HepG2 (cell line): ENCODE measurements around the gene CLDN9. TPM values are rescaled to one million over a fixed set of nuclear protein-coding genes. Genes with fewer than 3 reads are reported as not detected.

Source experiments
- ARHGAP35 ChIP-seq: sonication (generic); formaldehyde crosslinking; IDR thresholded peaks from 2 replicates; pipeline ENCODE4 v1.9.0; 2022; ENCODE audit warnings: mild to moderate bottlenecking, inconsistent platforms, moderate library complexity, missing genetic modification reagents, borderline replicate concordance
- ARNT2 ChIP-seq: sonication (generic); formaldehyde crosslinking; IDR thresholded peaks from 2 replicates; pipeline ENCODE4 v1.8.0; 2022; ENCODE audit warnings: mild to moderate bottlenecking, low read depth, missing genetic modification reagents, moderate library complexity
- GABPB1 ChIP-seq: IDR thresholded peaks from 2 replicates; pipeline ENCODE4 v1.6.1; 2016; ENCODE audit warnings: mild to moderate bottlenecking, missing genetic modification reagents, moderate library complexity, missing compliant biosample characterization
- HOXA7 ChIP-seq: sonication (generic); formaldehyde crosslinking; IDR thresholded peaks from 2 replicates; pipeline ENCODE4 v1.8.1; 2022; ENCODE audit warnings: mild to moderate bottlenecking, missing genetic modification reagents, moderate library complexity
- KLF11 ChIP-seq: IDR thresholded peaks from 2 replicates; pipeline ENCODE4 v1.6.1; 2016; ENCODE audit warnings: missing compliant biosample characterization
- KMT2A ChIP-seq: sonication (generic); formaldehyde crosslinking; IDR thresholded peaks from 2 replicates; pipeline ENCODE4 v1.4.0; 2020; ENCODE audit warnings: missing genetic modification reagents
- MED8 ChIP-seq: sonication (generic); formaldehyde crosslinking; IDR thresholded peaks from 2 replicates; pipeline ENCODE4 v1.8.1; 2023; ENCODE audit warnings: mild to moderate bottlenecking, missing genetic modification reagents; ENCODE audit not compliant: insufficient replicate concordance
- NR1H2 ChIP-seq: sonication (generic); formaldehyde crosslinking; IDR thresholded peaks from 2 replicates; pipeline ENCODE4 v1.8.1; 2022; ENCODE audit warnings: low read depth, missing genetic modification reagents, borderline replicate concordance
- PHF5A ChIP-seq: IDR thresholded peaks from one replicate; pipeline ENCODE4 v1.6.1; 2018; ENCODE audit warnings: low read depth, missing genetic modification reagents; ENCODE audit not compliant: unreplicated experiment
- RFX3 ChIP-seq: IDR thresholded peaks from 2 replicates; pipeline ENCODE4 v1.6.1; 2016; ENCODE audit warnings: missing biosample characterization, missing genetic modification reagents
- SAP130 ChIP-seq: IDR thresholded peaks from 2 replicates; pipeline ENCODE4 v1.6.1; 2016; ENCODE audit warnings: low read depth
- SP140L ChIP-seq: sonication (generic); formaldehyde crosslinking; IDR thresholded peaks from 2 replicates; pipeline ENCODE4 v1.4.0; 2020; ENCODE audit warnings: missing genetic modification reagents, borderline replicate concordance
- SYNCRIP ChIP-seq: fragments of 200-400 bp; formaldehyde crosslinking; IDR thresholded peaks from 2 replicates; pipeline ENCODE4 v1.6.1; 2018; ENCODE audit warnings: mild to moderate bottlenecking, low read depth, low read length; ENCODE audit not compliant: insufficient read depth
- ZFY ChIP-seq: sonication (generic); formaldehyde crosslinking; IDR thresholded peaks from 2 replicates; pipeline ENCODE4 v1.4.0; 2020; ENCODE audit warnings: missing genetic modification reagents
- ZNF143 ChIP-seq: sonication (generic); formaldehyde crosslinking; IDR thresholded peaks from 2 replicates; pipeline ENCODE4 v1.4.0; 2020; ENCODE audit warnings: missing genetic modification reagents
- ZNF180 ChIP-seq: sonication (generic); formaldehyde crosslinking; IDR thresholded peaks from 2 replicates; pipeline ENCODE4 v1.4.0; 2020; ENCODE audit warnings: low read depth, missing genetic modification reagents, borderline replicate concordance
- ZNF326 ChIP-seq: sonication (generic); formaldehyde crosslinking; IDR thresholded peaks from 2 replicates; pipeline ENCODE4 v1.4.0; 2020; ENCODE audit warnings: missing genetic modification reagents, borderline replicate concordance
- ZNF33A ChIP-seq: sonication (generic); formaldehyde crosslinking; IDR thresholded peaks from 2 replicates; pipeline ENCODE4 v1.5.1; 2020; ENCODE audit warnings: missing genetic modification reagents, mild to moderate bottlenecking, moderate library complexity, borderline replicate concordance
- ZNF558 ChIP-seq: sonication (generic); formaldehyde crosslinking; IDR thresholded peaks from 2 replicates; pipeline ENCODE4 v1.9.0; 2022; ENCODE audit warnings: mild to moderate bottlenecking, missing genetic modification reagents, borderline replicate concordance
- ZNF614 ChIP-seq: IDR thresholded peaks from 2 replicates; pipeline ENCODE4 v1.6.1; 2018; ENCODE audit warnings: missing biosample characterization, missing genetic modification reagents, inconsistent platforms, borderline replicate concordance
- ZNF616 ChIP-seq: sonication (generic); formaldehyde crosslinking; IDR thresholded peaks from 2 replicates; pipeline ENCODE4 v1.5.0; 2020; ENCODE audit warnings: low read depth, mild to moderate bottlenecking, missing genetic modification reagents
- ZNF672 ChIP-seq: sonication (generic); formaldehyde crosslinking; IDR thresholded peaks from 2 replicates; pipeline ENCODE4 v1.8.1; 2022; ENCODE audit warnings: missing genetic modification reagents
- ZNF792 ChIP-seq: IDR thresholded peaks from 2 replicates; pipeline ENCODE4 v1.6.1; 2016
- ZSCAN21 ChIP-seq: sonication (generic); formaldehyde crosslinking; IDR thresholded peaks from 2 replicates; pipeline ENCODE4 v1.8.0; 2022; ENCODE audit warnings: mild to moderate bottlenecking, missing genetic modification reagents, moderate library complexity, borderline replicate concordance
- polyA plus RNA-seq, 8 experiments: library from polyadenylated mRNA; depleted of rRNA in 3 of 8; stranded (reverse) in 7 of 8; unstranded in 1 of 8; fragments of >200 nt; fragmentation: Illumina TruSeq in 4 of 8; extraction: Trizol in 4 of 8; gene quantifications; 2 replicates each; pipeline versions ENCODE4 v1.2.1 to v1.2.3, GENCODE V29; 2011 to 2016; ENCODE audit warnings: low read depth in 4 of 8, missing spikeins in 1 of 8, mixed read lengths in 1 of 8; ENCODE audit not compliant: insufficient read depth in 1 of 8
- total RNA-seq, 5 experiments: library from RNA; depleted of rRNA; stranded (reverse); fragments of >200 nt; fragmentation: Illumina TruSeq; extraction: Trizol; gene quantifications; 2 replicates each; pipeline ENCODE4 v1.2.3, GENCODE V29; 2016; ENCODE audit warnings: low read depth in 1 of 5
- TF ChIP-seq, protein P1 (sequence below): sonication (generic); formaldehyde crosslinking; IDR thresholded peaks from 2 replicates; pipeline ENCODE4 v1.8.0; 2022; ENCODE audit warnings: mild to moderate bottlenecking, missing genetic modification reagents, moderate library complexity
- TF ChIP-seq, protein P2 (sequence below): sonication (generic); formaldehyde crosslinking; IDR thresholded peaks from 2 replicates; pipeline ENCODE4 v1.8.0; 2022; ENCODE audit warnings: missing genetic modification reagents, mild to moderate bottlenecking, inconsistent platforms, borderline replicate concordance
- TF ChIP-seq, protein P3 (sequence below): IDR thresholded peaks from 2 replicates; pipeline ENCODE4 v1.6.1; 2016; ENCODE audit warnings: mild to moderate bottlenecking

The CLDN9 gene
- total and polyA plus RNA-seq, 2 of the 13 experiments (the other 11 are each of a cell fraction or from before 2014, with no cell fraction given), result 0.15 to 0.26 TPM

DNA sequence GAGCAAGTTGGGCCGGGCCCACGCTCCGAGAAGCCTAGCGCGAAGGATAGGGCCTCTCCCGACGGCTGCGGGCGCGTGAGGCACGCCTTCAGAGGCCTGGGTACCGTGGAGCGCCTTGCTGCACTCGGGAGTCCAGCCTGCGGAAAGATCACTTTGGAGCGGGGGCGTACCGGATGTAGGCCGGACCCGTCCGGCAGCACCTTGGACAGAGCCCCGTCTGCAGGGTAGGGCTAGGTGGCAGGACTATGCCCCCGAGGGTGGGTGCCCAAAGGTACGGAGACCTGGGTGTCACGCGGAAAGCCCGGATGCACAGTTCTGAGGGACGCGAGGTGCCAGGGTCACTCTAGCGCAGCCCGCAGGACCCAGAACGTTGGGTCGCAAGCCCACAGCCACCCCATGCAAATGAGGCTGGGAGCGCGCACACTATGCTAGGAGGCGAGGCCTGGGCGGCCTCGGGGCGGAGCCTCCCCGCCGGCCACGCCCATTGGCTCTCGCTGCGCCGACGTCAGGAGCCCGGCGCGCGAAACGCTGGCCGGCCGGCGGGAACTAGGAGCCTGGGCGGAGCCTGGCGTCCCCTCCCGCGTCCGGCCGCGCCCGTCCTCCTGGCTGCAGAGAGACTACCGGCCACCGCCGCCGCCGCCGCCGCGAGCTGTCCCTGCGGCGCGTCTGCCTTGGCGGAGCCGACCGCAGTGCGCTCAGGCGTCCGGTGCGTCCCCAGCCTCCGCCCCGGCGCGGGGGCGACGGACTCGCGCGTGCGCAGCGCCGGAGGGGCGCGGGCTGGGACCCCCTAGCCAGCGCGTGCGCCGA is 43.8 kb upstream of the CLDN9 start, which contains the start of gene PAQR4 (continued):
- peak; percentile 47; the same call in 1 of the 2 replicates for TF ChIP-seq ZNF143
- no peak for TF ChIP-seq PHF5A (CRISPR knock-in tag)
- TF ChIP-seq SAP130, result peak; percentile 99
- peak; percentile 94; the same call in 1 of the 2 replicates for TF ChIP-seq ZNF558 (CRISPR knock-in tag)
- no peak for TF ChIP-seq ZNF672 (CRISPR knock-in tag)
- TF ChIP-seq ZNF614 (CRISPR knock-in tag), result peak; percentile 91; the same call in 1 of the 2 replicates
- TF ChIP-seq ZFY (CRISPR knock-in tag), result peak; percentile 90
- TF ChIP-seq KLF11 (CRISPR knock-in tag), result peak; percentile 96
- peak; percentile 98 for TF ChIP-seq ZSCAN21 (CRISPR knock-in tag)
- TF ChIP-seq, protein P1, sequence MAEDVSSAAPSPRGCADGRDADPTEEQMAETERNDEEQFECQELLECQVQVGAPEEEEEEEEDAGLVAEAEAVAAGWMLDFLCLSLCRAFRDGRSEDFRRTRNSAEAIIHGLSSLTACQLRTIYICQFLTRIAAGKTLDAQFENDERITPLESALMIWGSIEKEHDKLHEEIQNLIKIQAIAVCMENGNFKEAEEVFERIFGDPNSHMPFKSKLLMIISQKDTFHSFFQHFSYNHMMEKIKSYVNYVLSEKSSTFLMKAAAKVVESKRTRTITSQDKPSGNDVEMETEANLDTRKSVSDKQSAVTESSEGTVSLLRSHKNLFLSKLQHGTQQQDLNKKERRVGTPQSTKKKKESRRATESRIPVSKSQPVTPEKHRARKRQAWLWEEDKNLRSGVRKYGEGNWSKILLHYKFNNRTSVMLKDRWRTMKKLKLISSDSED, result peak; percentile 81
- peak; percentile 94 for TF ChIP-seq GABPB1 (CRISPR knock-in tag)
- TF ChIP-seq ZNF33A (CRISPR knock-in tag), result no peak
- peak; percentile 79; the same call in 1 of the 2 replicates for TF ChIP-seq SP140L (CRISPR knock-in tag)
- peak; percentile 49; the same call in 1 of the 2 replicates for TF ChIP-seq RFX3 (CRISPR knock-in tag)
- TF ChIP-seq, protein P2, sequence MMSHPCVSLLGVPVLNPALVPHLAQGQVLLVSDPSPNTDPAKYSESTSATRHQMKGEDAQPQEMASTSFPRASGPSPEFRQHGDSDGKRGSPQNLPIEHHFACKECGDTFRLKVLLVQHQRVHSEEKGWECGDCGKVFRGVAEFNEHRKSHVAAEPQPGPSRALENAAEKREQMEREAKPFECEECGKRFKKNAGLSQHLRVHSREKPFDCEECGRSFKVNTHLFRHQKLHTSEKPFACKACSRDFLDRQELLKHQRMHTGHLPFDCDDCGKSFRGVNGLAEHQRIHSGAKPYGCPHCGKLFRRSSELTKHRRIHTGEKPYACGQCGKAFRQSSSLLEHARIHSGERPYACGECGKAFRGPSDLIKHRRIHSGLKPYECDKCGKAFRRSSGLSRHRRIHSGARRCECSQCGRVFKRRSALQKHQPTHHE, result peak; percentile 99
- TF ChIP-seq SYNCRIP, result no peak
- peak; percentile 79; the same call in 1 of the 2 replicates for TF ChIP-seq KMT2A
- TF ChIP-seq NR1H2 (CRISPR knock-in tag), result no peak
- TF ChIP-seq, protein P3, sequence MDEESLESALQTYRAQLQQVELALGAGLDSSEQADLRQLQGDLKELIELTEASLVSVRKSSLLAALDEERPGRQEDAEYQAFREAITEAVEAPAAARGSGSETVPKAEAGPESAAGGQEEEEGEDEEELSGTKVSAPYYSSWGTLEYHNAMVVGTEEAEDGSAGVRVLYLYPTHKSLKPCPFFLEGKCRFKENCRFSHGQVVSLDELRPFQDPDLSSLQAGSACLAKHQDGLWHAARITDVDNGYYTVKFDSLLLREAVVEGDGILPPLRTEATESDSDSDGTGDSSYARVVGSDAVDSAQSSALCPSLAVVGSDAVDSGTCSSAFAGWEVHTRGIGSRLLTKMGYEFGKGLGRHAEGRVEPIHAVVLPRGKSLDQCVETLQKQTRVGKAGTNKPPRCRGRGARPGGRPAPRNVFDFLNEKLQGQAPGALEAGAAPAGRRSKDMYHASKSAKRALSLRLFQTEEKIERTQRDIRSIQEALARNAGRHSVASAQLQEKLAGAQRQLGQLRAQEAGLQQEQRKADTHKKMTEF (CRISPR knock-in tag), result peak; percentile 89
- TF ChIP-seq ARHGAP35 (CRISPR knock-in tag), result 0 out of 2 replicates have a peak, but pooled peaks have one; percentile 82
- peak; percentile 73 for TF ChIP-seq MED8 (CRISPR knock-in tag)
- peak; percentile 59; the same call in 1 of the 2 replicates for TF ChIP-seq ZNF616 (CRISPR knock-in tag)
- peak; percentile 90; the same call in 1 of the 2 replicates for TF ChIP-seq HOXA7 (CRISPR knock-in tag)
- peak; percentile 98 for TF ChIP-seq ARNT2 (CRISPR knock-in tag)
- no peak; the same call in 1 of the 2 replicates for TF ChIP-seq ZNF180 (CRISPR knock-in tag)
- TF ChIP-seq ZNF792 (CRISPR knock-in tag), result peak; percentile 94
- TF ChIP-seq ZNF326 (CRISPR knock-in tag), result no peak
